H9 (cell line): Measurements from ENCODE around the gene POLQ. TPM values are rescaled to one million over a fixed set of nuclear protein-coding genes. Genes with fewer than 3 reads are reported as not detected.

ENCODE experiments used
- DNase-seq: peaks from one replicate; pipeline ENCODE4 v3.0.0-alpha.2; 2017
- H2AFZ ChIP-seq: one replicate; pipeline ENCODE4 v1.6.1; 2013; ENCODE audit warnings: mild to moderate bottlenecking, low read length, control low read depth, moderate library complexity
- H2AK5ac ChIP-seq: 2 replicates; pipeline ENCODE4 v1.6.1; 2013; ENCODE audit warnings: low read length, control low read depth, mixed read lengths; ENCODE audit not compliant: insufficient read length
- H2BK120ac ChIP-seq: one replicate; pipeline ENCODE4 v1.6.1; 2013; ENCODE audit warnings: low read depth, mild to moderate bottlenecking, low read length, control low read depth, inconsistent platforms; ENCODE audit not compliant: poor library complexity, severe bottlenecking
- H2BK12ac ChIP-seq: 2 replicates; pipeline ENCODE4 v1.6.1; 2013; ENCODE audit warnings: low read length, control low read depth, mixed read lengths, low read depth; ENCODE audit not compliant: insufficient read length
- H2BK15ac ChIP-seq: 2 replicates; pipeline ENCODE4 v1.6.1; 2013; ENCODE audit warnings: low read depth, low read length, control low read depth
- H2BK20ac ChIP-seq: one replicate; pipeline ENCODE4 v1.6.1; 2013; ENCODE audit warnings: low read depth, mild to moderate bottlenecking, low read length, control low read depth, inconsistent platforms; ENCODE audit not compliant: poor library complexity, severe bottlenecking
- H2BK5ac ChIP-seq: 2 replicates; pipeline ENCODE4 v1.6.1; 2013; ENCODE audit warnings: low read length, control low read depth, mixed read lengths; ENCODE audit not compliant: insufficient read length
- H3K14ac ChIP-seq: 2 replicates; pipeline ENCODE4 v1.6.1; 2013; ENCODE audit warnings: low read length, control low read depth; ENCODE audit not compliant: insufficient read depth
- H3K18ac ChIP-seq: 2 replicates; pipeline ENCODE4 v1.6.1; 2013; ENCODE audit warnings: low read depth, mild to moderate bottlenecking, mixed read lengths, low read length, control low read depth; ENCODE audit not compliant: insufficient read length
- H3K23ac ChIP-seq: 2 replicates; pipeline ENCODE4 v1.6.1; 2013; ENCODE audit warnings: low read length, control low read depth, mixed read lengths, low read depth; ENCODE audit not compliant: insufficient read length
- H3K23me2 ChIP-seq: 2 replicates; pipeline ENCODE4 v1.6.1; 2013; ENCODE audit warnings: low read depth, mild to moderate bottlenecking, mixed read lengths, low read length, control low read depth; ENCODE audit not compliant: insufficient read length, poor library complexity, severe bottlenecking
- H3K27ac ChIP-seq: 2 replicates; pipeline ENCODE4 v1.5.1; 2013; ENCODE audit warnings: low read length, control low read depth, mixed read lengths, low read depth; ENCODE audit not compliant: insufficient read length
- H3K27me3 ChIP-seq: 2 replicates; pipeline ENCODE4 v1.6.1; 2013; ENCODE audit warnings: low read length, control low read depth, inconsistent platforms; ENCODE audit not compliant: insufficient read depth
- H3K4ac ChIP-seq: 2 replicates; pipeline ENCODE4 v1.6.1; 2013; ENCODE audit warnings: low read depth, mild to moderate bottlenecking, control low read depth, inconsistent platforms, low read length, moderate library complexity
- H3K4me1 ChIP-seq: 2 replicates; pipeline ENCODE4 v1.6.1; 2013; ENCODE audit warnings: low read length, control low read depth, inconsistent platforms; ENCODE audit not compliant: insufficient read depth
- H3K4me2 ChIP-seq: 2 replicates; pipeline ENCODE4 v1.6.1; 2013; ENCODE audit warnings: low read length, control low read depth, mixed read lengths; ENCODE audit not compliant: insufficient read length, insufficient read depth
- H3K56ac ChIP-seq: 2 replicates; pipeline ENCODE4 v1.6.1; 2013; ENCODE audit warnings: low read depth, mild to moderate bottlenecking, mixed read lengths, low read length, control low read depth; ENCODE audit not compliant: insufficient read length
- H3K79me1 ChIP-seq: 2 replicates; pipeline ENCODE4 v1.6.1; 2013; ENCODE audit warnings: low read depth, mild to moderate bottlenecking, moderate library complexity, low read length, control low read depth, inconsistent platforms; ENCODE audit not compliant: insufficient read depth, poor library complexity, severe bottlenecking
- H3K79me2 ChIP-seq: 2 replicates; pipeline ENCODE4 v1.6.1; 2013; ENCODE audit warnings: low read length, control low read depth, inconsistent platforms; ENCODE audit not compliant: insufficient read depth
- H3K9ac ChIP-seq: 2 replicates; pipeline ENCODE4 v1.6.1; 2013; ENCODE audit warnings: low read length, control low read depth, mixed read lengths; ENCODE audit not compliant: insufficient read length; ENCODE audit errors: extremely low read depth
- H3K9me3 ChIP-seq: one replicate; pipeline ENCODE4 v1.6.1; 2013; ENCODE audit warnings: low read depth, low read length, inconsistent platforms; ENCODE audit not compliant: control insufficient read depth
- H3T11ph ChIP-seq: one replicate; pipeline ENCODE4 v1.6.1; 2013; ENCODE audit warnings: mild to moderate bottlenecking, low read length, control low read depth, inconsistent platforms
- H4K20me1 ChIP-seq: one replicate; pipeline ENCODE4 v1.6.1; 2013; ENCODE audit not compliant: control insufficient read depth, insufficient read length, insufficient read depth
- H4K5ac ChIP-seq: 2 replicates; pipeline ENCODE4 v1.6.1; 2013; ENCODE audit warnings: low read depth, mild to moderate bottlenecking, mixed read lengths, low read length, control low read depth; ENCODE audit not compliant: insufficient read length
- H4K8ac ChIP-seq: replicated peaks from 2 replicates; pipeline ENCODE4 v1.6.1; 2013; ENCODE audit warnings: low read length, control low read depth, mixed read lengths, low read depth; ENCODE audit not compliant: insufficient read length
- H4K91ac ChIP-seq: 2 replicates; pipeline ENCODE4 v1.6.1; 2013; ENCODE audit warnings: low read depth, mild to moderate bottlenecking, moderate library complexity, mixed read lengths, low read length, control low read depth; ENCODE audit not compliant: insufficient read length
- H3K27ac Mint-ChIP-seq, 3 experiments: 2 replicates in 2 of 3; 3 replicates in 1 of 3; pipeline ENCODE4 v1.8.0; 2020 to 2021; ENCODE audit warnings: mixed read lengths in 3 of 3, mild to moderate bottlenecking in 1 of 3, moderate library complexity in 1 of 3
- H3K27me3 Mint-ChIP-seq: 2 replicates; pipeline ENCODE4 v1.8.0; 2021; ENCODE audit warnings: low read depth, mild to moderate bottlenecking, moderate library complexity, mixed read lengths
- H3K36me3 Mint-ChIP-seq, 3 experiments: 2 replicates in 2 of 3; 3 replicates in 1 of 3; pipeline ENCODE4 v1.8.0; 2020 to 2021; ENCODE audit warnings: low read depth in 3 of 3, mixed read lengths in 3 of 3; ENCODE audit not compliant: insufficient read depth in 1 of 3
- H3K4me1 Mint-ChIP-seq, 2 experiments: 2 replicates each; pipeline ENCODE4 v1.8.0; 2020; ENCODE audit warnings: mixed read lengths in 2 of 2
- H3K4me3 Mint-ChIP-seq, 2 experiments: 2 replicates in 1 of 2; 3 replicates in 1 of 2; pipeline ENCODE4 v1.8.0; 2020 to 2021; ENCODE audit warnings: mild to moderate bottlenecking in 2 of 2, mixed read lengths in 2 of 2, moderate library complexity in 1 of 2
- H3K9me3 Mint-ChIP-seq, 2 experiments: 2 replicates in 1 of 2; 3 replicates in 1 of 2; pipeline ENCODE4 v1.8.0; 2020; ENCODE audit warnings: mild to moderate bottlenecking in 2 of 2, mixed read lengths in 2 of 2, moderate library complexity in 1 of 2
- CTCF ChIP-seq: fragments of 200-600 bp; sonication (generic); conservative IDR thresholded peaks from 3 replicates; pipeline ENCODE4 v1.8.0; 2021; ENCODE audit warnings: antibody characterized with exemption, mild to moderate bottlenecking
- WGBS: extraction: QIAGEN DNeasy Blood & Tissue Kit; methylation state at CpG from one replicate; pipeline ENCODE4 v1.1.7; 2013; ENCODE audit warnings: missing lambda C conversion rate, low lambda C conversion rate, mixed read lengths; ENCODE audit not compliant: insufficient read length; ENCODE audit errors: extremely low coverage; 5-methylcytosine and 5-hydroxymethylcytosine counted together
- total RNA-seq: library from RNA; stranded (reverse); gene quantifications from 2 replicates; pipeline ENCODE4 v1.2.1, GENCODE V29; 2021

Gene POLQ
- total RNA-seq, 1 experiment from 2014 or later: 15.4 TPM

- Histone ChIP-seq H3K9me3 (no peaks in the 10 kb centered on the region), H3K27ac (no peak overlapping the region), H2AK5ac (no peak overlapping the region), H3K56ac (no peak overlapping the region), H3K4me1 (no peaks in the 10 kb centered on the region; the same call in 1 of the 2 replicates), H3K14ac (no peak overlapping the region), H3T11ph (no peak overlapping the region), H3K4ac (no peak overlapping the region), H2AFZ (no peak overlapping the region), H3K18ac (no peak overlapping the region), H4K8ac (no peak overlapping the region), H3K27me3 (no peaks in the 10 kb centered on the region), H2BK15ac (no peak overlapping the region), H3K23ac (no peak overlapping the region), H2BK20ac (no peak overlapping the region), H2BK12ac (no peak overlapping the region), H4K91ac (no peak overlapping the region), H3K79me2 (no peaks in the 10 kb centered on the region), H3K9ac (no peak overlapping the region), H2BK120ac (no peak overlapping the region), H4K5ac (no peak overlapping the region), H3K23me2 (no peaks in the 10 kb centered on the region), H3K4me2 (no peak overlapping the region), H3K79me1 (no peaks in the 10 kb centered on the region), H2BK5ac (no peak overlapping the region), H4K20me1 (no peaks in the 10 kb centered on the region)
- TF ChIP-seq CTCF: no peak
- Mint-ChIP-seq H3K36me3 (peaks cover 15 to 51% (median 45%) of the 10 kb centered on the region in 3 experiments; a peak in 5 of 7 replicates), H3K27ac (no peak overlapping the region), H3K4me1 (no peaks in the 10 kb centered on the region), H3K4me3 (no peak overlapping the region), H3K27me3 (no peaks in the 10 kb centered on the region), H3K9me3 (no peaks in the 10 kb centered on the region)
- no peak for DNase-seq
- WGBS: no CpG with 5 or more reads among the region's 1 CpG
These were observed 63.1 kb downstream of the POLQ start for GRCh38 chr3:121482660-121483059.
